Neural progenitor cell (in vitro differentiated cells): ENCODE measurements around the gene DCLK2. TPM values are rescaled to one million over a fixed set of nuclear protein-coding genes. Genes with fewer than 3 reads are reported as not detected.
A peak's percentile ranks its signal among the peaks of the same experiment; 100 is the strongest.

Source experiments
- DNase-seq: peaks from one replicate; pipeline ENCODE4 v3.0.0-alpha.2; 2016; ENCODE audit warnings: low spot score
- H2AFZ ChIP-seq: fragments of 200-600 bp; sonication (generic); replicated peaks from 2 replicates; pipeline ENCODE4 v1.6.1; 2016; ENCODE audit warnings: antibody characterized with exemption
- H3F3A ChIP-seq: fragments of 200-600 bp; sonication (generic); 2 replicates; pipeline ENCODE4 v1.6.1; 2016; ENCODE audit warnings: antibody characterized with exemption, low read depth
- H3K27ac ChIP-seq: fragments of 200-600 bp; sonication (generic); 2 replicates; pipeline ENCODE4 v1.5.1; 2016; ENCODE audit warnings: mild to moderate bottlenecking
- H3K27me3 ChIP-seq: fragments of 200-600 bp; sonication (generic); 2 replicates; pipeline ENCODE4 v1.6.1; 2016; ENCODE audit warnings: mild to moderate bottlenecking, moderate library complexity
- H3K36me3 ChIP-seq: fragments of 200-600 bp; sonication (generic); 2 replicates; pipeline ENCODE4 v1.5.1; 2016
- H3K4me1 ChIP-seq: fragments of 200-600 bp; sonication (generic); 2 replicates; pipeline ENCODE4 v1.6.1; 2016; ENCODE audit warnings: mixed run types
- H3K4me2 ChIP-seq: fragments of 200-600 bp; sonication (generic); 2 replicates; pipeline ENCODE4 v1.6.1; 2016
- H3K4me3 ChIP-seq: fragments of 200-600 bp; sonication (generic); 2 replicates; pipeline ENCODE4 v1.5.1; 2016
- H3K79me2 ChIP-seq: fragments of 200-600 bp; sonication (generic); 2 replicates; pipeline ENCODE4 v1.6.1; 2016; ENCODE audit warnings: low read depth
- H3K9ac ChIP-seq: fragments of 200-600 bp; sonication (generic); 2 replicates; pipeline ENCODE4 v1.6.1; 2016
- H3K9me3 ChIP-seq: fragments of 200-600 bp; sonication (generic); 2 replicates; pipeline ENCODE4 v1.5.1; 2016; ENCODE audit warnings: low read depth
- H4K20me1 ChIP-seq: fragments of 200-600 bp; sonication (generic); 2 replicates; pipeline ENCODE4 v1.6.1; 2016; ENCODE audit warnings: low read depth
- H3K27ac Mint-ChIP-seq: 3 replicates; pipeline ENCODE4 v1.8.0; 2021; ENCODE audit warnings: mixed read lengths
- H3K27me3 Mint-ChIP-seq: 2 replicates; pipeline ENCODE4 v1.8.0; 2022; ENCODE audit warnings: low read depth, mild to moderate bottlenecking, inconsistent platforms, moderate library complexity, mixed read lengths; ENCODE audit not compliant: insufficient read depth
- H3K36me3 Mint-ChIP-seq: 3 replicates; pipeline ENCODE4 v1.8.0; 2021; ENCODE audit warnings: mixed read lengths
- H3K4me1 Mint-ChIP-seq: 3 replicates; pipeline ENCODE4 v1.8.0; 2021; ENCODE audit warnings: mixed read lengths
- H3K4me3 Mint-ChIP-seq: 3 replicates; pipeline ENCODE4 v1.8.0; 2021; ENCODE audit warnings: mild to moderate bottlenecking, moderate library complexity, mixed read lengths
- H3K9me3 Mint-ChIP-seq: 3 replicates; pipeline ENCODE4 v1.8.0; 2020; ENCODE audit warnings: mixed read lengths
- CTCF ChIP-seq: fragments of 200-600 bp; sonication (generic); IDR thresholded peaks from 2 replicates; pipeline ENCODE4 v1.5.1; 2017; ENCODE audit warnings: antibody characterized with exemption, mild to moderate bottlenecking
- EZH2 ChIP-seq: fragments of 200-600 bp; sonication (generic); IDR thresholded peaks from 2 replicates; pipeline ENCODE4 v1.6.1; 2017; ENCODE audit warnings: antibody characterized with exemption, mild to moderate bottlenecking, moderate library complexity
- EZH2phosphoT487 ChIP-seq: fragments of 200-600 bp; sonication (generic); IDR thresholded peaks from 2 replicates; pipeline ENCODE4 v1.6.1; 2017; ENCODE audit warnings: antibody characterized with exemption
- total RNA-seq: library from RNA; depleted of rRNA; stranded (reverse); fragments of >200 nt; gene quantifications from 2 replicates; pipeline ENCODE4 v1.2.3, GENCODE V29; 2015; ENCODE audit warnings: low replicate concordance

Gene DCLK2
- total RNA-seq, 1 donor from 2014 or later: 11.7 TPM

- no peak overlapping the region for H3K4me3 Mint-ChIP-seq
These were observed 36.4 kb downstream of the DCLK2 start for GRCh38 chr4:150114641-150115040.

GRCh38 chr4:150115851-150116250 is 37.6 kb downstream of the DCLK2 start:
- no peaks in the 10 kb centered on the region for H3K79me2 ChIP-seq
- Mint-ChIP-seq H3K4me3 (no peak overlapping the region), H3K27ac (no peak overlapping the region), H3K36me3 (peaks cover 27% of the 10 kb centered on the region), H3K27me3 (peaks cover 2% of the 10 kb centered on the region), H3K4me1 (no peaks in the 10 kb centered on the region), H3K9me3 (peaks cover 36% of the 10 kb centered on the region)
- H3K36me3 ChIP-seq: no peaks in the 10 kb centered on the region
- no peak for DNase-seq
- no peak overlapping the region for H2AFZ ChIP-seq
- H3K9me3 ChIP-seq: no peaks in the 10 kb centered on the region
- TF ChIP-seq CTCF (no peak), EZH2 (no peak), EZH2phosphoT487 (no peak)
- H3K4me2 ChIP-seq: no peak overlapping the region
- H3K4me3 ChIP-seq: no peak overlapping the region
- H3F3A ChIP-seq: no peaks in the 10 kb centered on the region
- H3K27me3 ChIP-seq: no peaks in the 10 kb centered on the region
- H3K27ac ChIP-seq: no peak overlapping the region
- no peaks in the 10 kb centered on the region for H3K4me1 ChIP-seq
- no peak overlapping the region for H3K9ac ChIP-seq
- no peaks in the 10 kb centered on the region for H4K20me1 ChIP-seq

More at GRCh38 chr4:150114641-150115040, 36.4 kb downstream of the DCLK2 start:
- H3K27me3 Mint-ChIP-seq: peaks cover 2% of the 10 kb centered on the region
- no peaks in the 10 kb centered on the region for H3K9me3 ChIP-seq
- no peak overlapping the region for H3K27ac ChIP-seq
- no peaks in the 10 kb centered on the region for H3K4me1 ChIP-seq
- H3K4me2 ChIP-seq: no peak overlapping the region
- no peak overlapping the region for H2AFZ ChIP-seq
- no peak overlapping the region for H3K27ac Mint-ChIP-seq
- no peaks in the 10 kb centered on the region for H3K4me1 Mint-ChIP-seq
- DNase-seq: no peak
- no peaks in the 10 kb centered on the region for H3K36me3 ChIP-seq
- H4K20me1 ChIP-seq: no peaks in the 10 kb centered on the region
- no peaks in the 10 kb centered on the region for H3K79me2 ChIP-seq
- no peaks in the 10 kb centered on the region for H3K27me3 ChIP-seq
- H3K9ac ChIP-seq: no peak overlapping the region
- no peaks in the 10 kb centered on the region for H3F3A ChIP-seq
- H3K36me3 Mint-ChIP-seq: peaks cover 33% of the 10 kb centered on the region
- H3K4me3 ChIP-seq: no peak overlapping the region
- no peak for TF ChIP-seq EZH2
- TF ChIP-seq EZH2phosphoT487: no peak
- no peak for TF ChIP-seq CTCF
- H3K9me3 Mint-ChIP-seq: peaks cover 38% of the 10 kb centered on the region

GRCh38 chr4:150116506-150116905 is 38.3 kb downstream of the DCLK2 start:
- DNase-seq: no peak
- TF ChIP-seq CTCF (no peak), EZH2phosphoT487 (no peak), EZH2 (no peak)
- Histone ChIP-seq H3K9me3 (no peaks in the 10 kb centered on the region), H3K9ac (no peak overlapping the region), H3K4me1 (no peaks in the 10 kb centered on the region), H3K4me3 (no peak overlapping the region), H3F3A (no peaks in the 10 kb centered on the region), H3K4me2 (no peak overlapping the region), H3K27ac (no peak overlapping the region), H2AFZ (no peak overlapping the region), H4K20me1 (no peaks in the 10 kb centered on the region), H3K27me3 (no peaks in the 10 kb centered on the region), H3K36me3 (no peaks in the 10 kb centered on the region), H3K79me2 (no peaks in the 10 kb centered on the region)
- Mint-ChIP-seq H3K9me3 (peaks cover 36% of the 10 kb centered on the region), H3K27me3 (peaks cover 2% of the 10 kb centered on the region), H3K27ac (peak overlapping the region; percentile 21), H3K36me3 (peaks cover 27% of the 10 kb centered on the region), H3K4me3 (no peak overlapping the region), H3K4me1 (no peaks in the 10 kb centered on the region)
